ENCODE results near the gene SLC8A1. TPM values are rescaled to one million over a fixed set of nuclear protein-coding genes. Genes with fewer than 3 reads are reported as not detected.

Gene SLC8A1
- total RNA-seq, 1 donor from 2014 or later, result 34.8 TPM

DNA sequence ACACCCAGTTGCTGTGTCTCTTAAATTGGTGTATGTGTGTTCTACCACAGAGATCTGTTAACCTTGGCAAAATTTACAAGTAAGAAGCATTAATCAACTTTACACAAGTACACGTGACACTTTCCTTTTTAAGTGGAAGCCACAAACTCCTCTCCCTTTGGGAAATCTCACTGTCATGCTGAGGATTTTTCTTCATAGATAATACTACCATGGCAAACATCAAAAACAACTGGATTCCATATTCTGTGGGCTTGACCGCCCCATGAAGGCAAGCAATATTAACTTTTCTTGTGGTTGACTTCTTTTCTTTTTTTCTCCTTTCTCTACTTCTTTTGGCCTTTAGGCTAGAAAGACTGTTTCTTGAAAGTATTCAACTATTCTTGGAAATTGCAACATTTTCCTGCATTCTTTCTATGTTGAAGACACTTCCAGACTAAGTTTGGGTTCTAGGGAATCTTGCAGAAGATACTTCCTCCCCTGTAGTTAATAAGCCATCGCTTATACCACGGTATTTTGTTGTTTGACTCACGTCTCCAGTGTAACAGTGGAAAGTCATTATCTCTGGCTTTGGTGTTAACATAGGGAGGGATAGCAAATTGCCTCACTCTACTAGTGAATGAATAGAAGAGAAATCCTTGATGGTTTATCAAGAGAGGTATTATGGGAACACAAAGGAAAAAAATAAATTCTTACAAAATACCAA is 79.5 kb downstream of the SLC8A1 start:
- Histone ChIP-seq H3K4me2 (ENCODE audit: low read length) (peak overlapping the region; percentile 57), H3K27ac (ENCODE audit: low read depth, low read length) (peak overlapping the region; percentile 74), H3K4me1 (ENCODE audit: insufficient read depth, low read length) (peaks cover 34% of the 10 kb centered on the region), H3K4me3 (ENCODE audit: insufficient read depth, low read depth, low read length) (no peak overlapping the region), H3K27me3 (ENCODE audit: insufficient read depth, low read length) (no peaks in the 10 kb centered on the region), H4K20me1 (ENCODE audit: insufficient read depth, low read length) (no peaks in the 10 kb centered on the region), H3K9me3 (ENCODE audit: insufficient read depth, low read depth, low read length) (no peaks in the 10 kb centered on the region), H3K79me2 (ENCODE audit: insufficient read depth, low read length) (no peaks in the 10 kb centered on the region), H3K9ac (ENCODE audit: low read length) (peak overlapping the region; percentile 54), H3K36me3 (ENCODE audit: insufficient read depth, low read length) (no peaks in the 10 kb centered on the region), H2AFZ (ENCODE audit: low read depth, low read length) (no peak overlapping the region)
- Mint-ChIP-seq H3K4me3 (ENCODE audit: unreplicated experiment) (no peak overlapping the region), H3K4me1 (ENCODE audit: low read depth, unreplicated experiment) (peaks cover 55% of the 10 kb centered on the region), H3K36me3 (ENCODE audit: low read depth, unreplicated experiment) (no peaks in the 10 kb centered on the region), H3K27me3 (ENCODE audit: low read depth, unreplicated experiment) (no peaks in the 10 kb centered on the region), H3K9me3 (ENCODE audit: unreplicated experiment) (no peaks in the 10 kb centered on the region), H3K27ac (ENCODE audit: unreplicated experiment) (peak overlapping the region; percentile 94)
- DNase-seq (ENCODE audit: low read depth) (peak; percentile 65), FAIRE-seq (peak; percentile 76)
- no peak for TF ChIP-seq EZH2 (IDR thresholded peaks at IDR 0.05; ENCODE audit: insufficient read depth, low read length)
- TF ChIP-seq, protein P1, sequence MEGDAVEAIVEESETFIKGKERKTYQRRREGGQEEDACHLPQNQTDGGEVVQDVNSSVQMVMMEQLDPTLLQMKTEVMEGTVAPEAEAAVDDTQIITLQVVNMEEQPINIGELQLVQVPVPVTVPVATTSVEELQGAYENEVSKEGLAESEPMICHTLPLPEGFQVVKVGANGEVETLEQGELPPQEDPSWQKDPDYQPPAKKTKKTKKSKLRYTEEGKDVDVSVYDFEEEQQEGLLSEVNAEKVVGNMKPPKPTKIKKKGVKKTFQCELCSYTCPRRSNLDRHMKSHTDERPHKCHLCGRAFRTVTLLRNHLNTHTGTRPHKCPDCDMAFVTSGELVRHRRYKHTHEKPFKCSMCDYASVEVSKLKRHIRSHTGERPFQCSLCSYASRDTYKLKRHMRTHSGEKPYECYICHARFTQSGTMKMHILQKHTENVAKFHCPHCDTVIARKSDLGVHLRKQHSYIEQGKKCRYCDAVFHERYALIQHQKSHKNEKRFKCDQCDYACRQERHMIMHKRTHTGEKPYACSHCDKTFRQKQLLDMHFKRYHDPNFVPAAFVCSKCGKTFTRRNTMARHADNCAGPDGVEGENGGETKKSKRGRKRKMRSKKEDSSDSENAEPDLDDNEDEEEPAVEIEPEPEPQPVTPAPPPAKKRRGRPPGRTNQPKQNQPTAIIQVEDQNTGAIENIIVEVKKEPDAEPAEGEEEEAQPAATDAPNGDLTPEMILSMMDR (IDR thresholded peaks at IDR 0.05; ENCODE audit: insufficient read depth, low read depth, low read length), result no peak

DNA sequence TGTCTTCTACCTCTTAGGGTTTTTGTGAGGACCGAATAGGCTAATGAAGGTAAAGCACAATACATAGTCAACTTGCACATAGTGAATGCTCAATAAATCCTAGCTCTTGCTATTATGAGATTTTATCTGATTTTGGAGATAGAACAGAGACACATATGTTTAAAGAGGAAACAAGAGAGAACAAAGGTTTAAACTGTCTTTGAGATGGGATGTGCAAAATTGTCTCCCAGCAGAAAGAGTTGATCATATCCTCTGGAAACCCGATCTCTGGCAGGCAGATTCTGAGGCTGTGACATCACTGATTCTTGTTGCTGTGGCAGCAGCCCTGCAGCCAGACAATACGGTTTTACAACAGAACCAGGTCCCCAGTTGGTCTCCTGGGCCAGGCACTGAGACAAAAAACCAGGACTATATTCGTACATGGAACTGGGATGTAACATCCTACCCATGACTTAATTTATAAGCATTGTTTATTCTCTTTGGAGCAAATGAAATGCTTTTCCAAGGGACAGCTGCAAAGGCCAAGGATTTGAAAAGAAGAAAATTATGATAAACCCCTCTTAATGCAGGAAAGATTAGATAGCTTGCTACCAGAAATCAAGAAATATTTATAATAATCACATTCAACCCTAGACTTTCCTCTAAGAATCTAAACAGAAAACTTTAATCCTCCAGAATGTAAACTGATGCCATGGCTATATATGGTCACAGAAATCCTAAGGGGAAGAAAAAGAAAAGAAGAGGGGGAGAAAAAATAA is 80.2 kb downstream of the SLC8A1 start:
- H3K4me2 ChIP-seq (ENCODE audit: low read length), result peak overlapping the region; percentile 57
- TF ChIP-seq, protein P1 (IDR thresholded peaks at IDR 0.05; ENCODE audit: insufficient read depth, low read depth, low read length), result no peak
- Mint-ChIP-seq H3K4me3 (ENCODE audit: unreplicated experiment) (peak overlapping the region; percentile 3), H3K36me3 (ENCODE audit: low read depth, unreplicated experiment) (no peaks in the 10 kb centered on the region), H3K9me3 (ENCODE audit: unreplicated experiment) (no peaks in the 10 kb centered on the region), H3K27ac (ENCODE audit: unreplicated experiment) (peak overlapping the region; percentile 94), H3K27me3 (ENCODE audit: low read depth, unreplicated experiment) (no peaks in the 10 kb centered on the region), H3K4me1 (ENCODE audit: low read depth, unreplicated experiment) (peaks cover 59% of the 10 kb centered on the region)
- no peaks in the 10 kb centered on the region for H3K27me3 ChIP-seq (ENCODE audit: insufficient read depth, low read length)
- peak overlapping the region; percentile 74 for H3K27ac ChIP-seq (ENCODE audit: low read depth, low read length)
- H3K4me3 ChIP-seq (ENCODE audit: insufficient read depth, low read depth, low read length), result no peak overlapping the region
- H3K79me2 ChIP-seq (ENCODE audit: insufficient read depth, low read length), result no peaks in the 10 kb centered on the region
- H3K9me3 ChIP-seq (ENCODE audit: insufficient read depth, low read depth, low read length), result no peaks in the 10 kb centered on the region
- H3K9ac ChIP-seq (ENCODE audit: low read length), result peak overlapping the region; percentile 54
- H3K36me3 ChIP-seq (ENCODE audit: insufficient read depth, low read length), result no peaks in the 10 kb centered on the region
- FAIRE-seq (peak; percentile 97), DNase-seq (ENCODE audit: low read depth) (peak; percentile 80)
- peak overlapping the region; percentile 38 for H2AFZ ChIP-seq (ENCODE audit: low read depth, low read length)
- H4K20me1 ChIP-seq (ENCODE audit: insufficient read depth, low read length), result no peaks in the 10 kb centered on the region
- H3K4me1 ChIP-seq (ENCODE audit: insufficient read depth, low read length), result peaks cover 39% of the 10 kb centered on the region

Data from astrocyte (in vitro differentiated cells and primary cell).